Esophagus squamous epithelium (tissue), 5 donors: Measurements from ENCODE around the gene KNOP1. TPM values are rescaled to one million over a fixed set of nuclear protein-coding genes. Genes with fewer than 3 reads are reported as not detected.

ENCODE experiments used
- DNase-seq: peaks from one replicate; lab custom pipeline; 2025; lab: John Stamatoyannopoulos, UW
- H3K27ac ChIP-seq, 4 donors: fragments of 200-600 bp; sonication (generic); one replicate each; pipeline ENCODE4 v1.5.1; 2016 to 2019; ENCODE audit warnings: mild to moderate bottlenecking in 1 of 4
- H3K27me3 ChIP-seq, 4 donors: fragments of 200-600 bp; sonication (generic); 1 replicate in 3 of 4; 2 replicates in 1 of 4; pipeline versions ENCODE4 v1.5.1 to v1.6.0; 2017 to 2021; ENCODE audit warnings: antibody characterized with exemption in 1 of 4
- H3K36me3 ChIP-seq, 3 donors: fragments of 200-600 bp; sonication (generic); one replicate each; pipeline ENCODE4 v1.5.1; 2016 to 2019
- H3K4me1 ChIP-seq, 3 donors: fragments of 200-600 bp; sonication (generic); one replicate each; pipeline ENCODE4 v1.5.1; 2017 to 2019
- H3K4me3 ChIP-seq, 4 donors: fragments of 200-600 bp; sonication (generic); 1 replicate in 3 of 4; 2 replicates in 1 of 4; pipeline ENCODE4 v1.5.1; 2016 to 2019; ENCODE audit warnings: mild to moderate bottlenecking in 2 of 4, moderate library complexity in 1 of 4
- H3K9me3 ChIP-seq, 3 donors: fragments of 200-600 bp; sonication (generic); one replicate each; pipeline ENCODE4 v1.5.1; 2016 to 2019
- POLR2A ChIP-seq, 4 donors: fragments of 450-650 bp; IDR thresholded peaks; one replicate each; pipeline ENCODE4 v1.6.1; 2017; ENCODE audit warnings: antibody characterized with exemption in 4 of 4, mild to moderate bottlenecking in 4 of 4, moderate library complexity in 3 of 4
- WGBS, 2 donors: methylation state at CpG; one replicate each; pipeline ENCODE4 v1.1.5; 2018; 5-methylcytosine and 5-hydroxymethylcytosine counted together
- intact Hi-C: fragments of 100-400 bp; cut with DNase I; formaldehyde crosslinking; loops from one replicate; pipeline ENCODE4 v1.15.0; 2022
- total RNA-seq, 4 donors: library from RNA; depleted of rRNA; stranded (reverse); fragments of >200 nt; gene quantifications; one replicate each; pipeline ENCODE4 v1.1.0, GENCODE V29; 2016
- TF ChIP-seq, protein P1 (sequence below), 6 experiments: fragments of 450-650 bp in 4 of 6; fragments of 200-600 bp in 2 of 6; sonication (generic) in 2 of 6; IDR thresholded peaks; one replicate each; pipeline ENCODE4 v1.5.1; 2016 to 2019; ENCODE audit warnings: antibody characterized with exemption in 6 of 6, mild to moderate bottlenecking in 4 of 6, moderate library complexity in 4 of 6
- donor health status: DM: yes; HTN: yes; CAD: no.

The KNOP1 gene
- total RNA-seq, 4 donors from 2014 or later: 9.0 to 14.3 (median 11.7) TPM

- TF ChIP-seq POLR2A (IDR thresholded peaks at IDR 0.05): no peak
- TF ChIP-seq, protein P1, sequence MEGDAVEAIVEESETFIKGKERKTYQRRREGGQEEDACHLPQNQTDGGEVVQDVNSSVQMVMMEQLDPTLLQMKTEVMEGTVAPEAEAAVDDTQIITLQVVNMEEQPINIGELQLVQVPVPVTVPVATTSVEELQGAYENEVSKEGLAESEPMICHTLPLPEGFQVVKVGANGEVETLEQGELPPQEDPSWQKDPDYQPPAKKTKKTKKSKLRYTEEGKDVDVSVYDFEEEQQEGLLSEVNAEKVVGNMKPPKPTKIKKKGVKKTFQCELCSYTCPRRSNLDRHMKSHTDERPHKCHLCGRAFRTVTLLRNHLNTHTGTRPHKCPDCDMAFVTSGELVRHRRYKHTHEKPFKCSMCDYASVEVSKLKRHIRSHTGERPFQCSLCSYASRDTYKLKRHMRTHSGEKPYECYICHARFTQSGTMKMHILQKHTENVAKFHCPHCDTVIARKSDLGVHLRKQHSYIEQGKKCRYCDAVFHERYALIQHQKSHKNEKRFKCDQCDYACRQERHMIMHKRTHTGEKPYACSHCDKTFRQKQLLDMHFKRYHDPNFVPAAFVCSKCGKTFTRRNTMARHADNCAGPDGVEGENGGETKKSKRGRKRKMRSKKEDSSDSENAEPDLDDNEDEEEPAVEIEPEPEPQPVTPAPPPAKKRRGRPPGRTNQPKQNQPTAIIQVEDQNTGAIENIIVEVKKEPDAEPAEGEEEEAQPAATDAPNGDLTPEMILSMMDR (IDR thresholded peaks at IDR 0.05): no peak
- DNase-seq: no peak
- Histone ChIP-seq H3K4me1 (peaks cover 3 to 30% (median 13%) of the 10 kb centered on the region in 3 donors), H3K4me3 (no peak overlapping the region), H3K36me3 (no peaks in the 10 kb centered on the region), H3K9me3 (no peaks in the 10 kb centered on the region), H3K27ac (peak overlapping the region in 2 of 4 donors; percentile 14 to 37), H3K27me3 (no peaks in the 10 kb centered on the region)
- intact Hi-C loops: no loop called here
- WGBS, 2 donors: 94 to 100% methylated on average over 3 of the region's 3 CpGs
Measured at GRCh38 chr16:19755268-19755667, 37.2 kb upstream of the KNOP1 start.

DNA sequence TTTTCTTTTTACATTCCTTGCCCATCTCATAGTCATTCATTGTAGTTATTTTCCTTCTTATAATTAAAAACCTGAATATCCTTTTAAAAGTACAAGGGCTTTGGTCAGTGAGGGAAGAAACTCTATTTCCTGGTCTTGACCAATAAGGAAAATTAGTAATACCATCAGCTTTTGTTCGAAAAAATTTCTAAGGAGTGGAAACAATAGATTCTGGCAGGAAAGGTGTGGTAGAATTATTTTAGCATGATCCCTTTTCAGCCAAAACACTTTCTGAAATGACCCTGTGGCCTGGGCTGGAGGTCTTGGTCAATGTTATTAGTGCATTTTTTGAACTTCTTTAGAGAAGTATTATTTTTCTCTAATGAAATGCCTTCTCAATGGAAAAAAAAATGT, 36.6 kb upstream of the KNOP1 start:
- Histone ChIP-seq H3K27ac (peak overlapping the region in 2 of 4 donors; percentile 14 to 37), H3K4me1 (peaks cover 3 to 30% (median 13%) of the 10 kb centered on the region in 3 donors), H3K27me3 (no peaks in the 10 kb centered on the region), H3K9me3 (no peaks in the 10 kb centered on the region), H3K4me3 (no peak overlapping the region), H3K36me3 (no peaks in the 10 kb centered on the region)
- intact Hi-C loops: no loop called here
- WGBS, 2 donors: 57 to 76% methylated on average over 1 of the region's 1 CpG
- DNase-seq: no peak
- TF ChIP-seq POLR2A (IDR thresholded peaks at IDR 0.05): no peak
- TF ChIP-seq, protein P1 (IDR thresholded peaks at IDR 0.05): no peak

GRCh38 chr16:19753815-19754643, 36.0 kb upstream of the KNOP1 start:
- peaks cover 3 to 36% (median 13%) of the 10 kb centered on the region in 3 donors for H3K4me1 ChIP-seq
- H3K27me3 ChIP-seq: no peaks in the 10 kb centered on the region
- no peak for DNase-seq
- TF ChIP-seq, protein P1 (IDR thresholded peaks at IDR 0.05): no peak
- TF ChIP-seq POLR2A (IDR thresholded peaks at IDR 0.05): no peak
- H3K27ac ChIP-seq: peak overlapping the region in 2 of 4 donors; percentile 19 to 69
- no peak overlapping the region for H3K4me3 ChIP-seq
- no peaks in the 10 kb centered on the region for H3K9me3 ChIP-seq
- 67 to 79% methylated on average over 10 to 11 of the region's 12 CpGs for WGBS, 2 donors
- intact Hi-C loops: no loop called here
- H3K36me3 ChIP-seq: no peaks in the 10 kb centered on the region

GRCh38 chr16:19751478-19752385, 33.7 kb upstream of the KNOP1 start:
- DNase-seq: no peak
- Histone ChIP-seq H3K27me3 (no peaks in the 10 kb centered on the region), H3K27ac (no peak overlapping the region), H3K36me3 (no peaks in the 10 kb centered on the region), H3K9me3 (no peaks in the 10 kb centered on the region), H3K4me3 (no peak overlapping the region), H3K4me1 (peaks cover 0 to 28% (median 0%) of the 10 kb centered on the region in 3 donors)
- intact Hi-C loops: no loop called here
- 71 to 76% methylated on average over 6 of the region's 6 CpGs for WGBS, 2 donors
- TF ChIP-seq POLR2A (IDR thresholded peaks at IDR 0.05): no peak
- TF ChIP-seq, protein P1 (IDR thresholded peaks at IDR 0.05): no peak
